ENCODE data around the gene PICK1.
"Not testable (repeated sequence)": the region's sequence is repeated elsewhere in the genome, so short reads cannot be mapped to it uniquely, and the experiment has no call there.

Gene PICK1

DNA sequence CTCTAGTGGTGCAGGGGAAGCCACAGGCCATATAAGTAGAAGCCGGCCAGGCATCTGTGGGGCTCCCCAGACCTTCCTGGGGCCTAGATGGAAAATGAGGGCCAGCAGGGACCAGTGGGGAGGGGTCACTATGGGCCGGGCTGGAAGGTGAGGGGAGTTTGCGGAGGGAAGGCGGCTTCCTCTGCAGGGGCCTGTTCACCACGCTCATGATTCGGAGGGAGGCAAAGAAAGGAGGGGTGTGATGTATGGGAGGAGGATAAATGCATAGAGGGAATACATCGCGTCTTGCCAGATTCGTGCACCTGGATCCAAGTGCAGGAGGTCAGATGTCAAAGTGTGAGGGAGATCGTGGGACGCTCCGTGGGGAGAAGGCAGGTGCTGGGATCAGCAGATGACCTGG, 19.9 kb downstream of the PICK1 start:
- DNase-seq: no peak

DNA sequence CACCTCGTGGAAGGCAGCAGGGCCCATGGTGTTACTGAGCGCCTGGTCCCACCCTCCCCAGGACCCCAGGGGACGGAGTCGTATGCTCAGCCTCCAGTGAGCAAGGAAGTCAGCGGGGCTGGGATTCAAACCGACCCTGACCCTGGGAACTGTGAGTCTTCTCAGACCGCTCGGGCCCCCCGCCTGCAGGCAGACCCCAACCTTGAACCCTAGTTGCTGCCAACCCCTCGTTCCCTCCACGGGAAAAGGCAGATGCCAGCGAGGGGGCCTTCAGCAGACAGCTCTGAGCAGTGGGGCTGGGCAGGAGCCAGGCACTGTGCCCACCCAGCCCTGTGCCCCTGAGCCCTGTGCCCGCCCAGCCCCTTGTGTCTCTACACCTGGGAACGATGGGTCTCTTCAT, 20.4 kb downstream of the PICK1 start:
- no peak for DNase-seq

DNA sequence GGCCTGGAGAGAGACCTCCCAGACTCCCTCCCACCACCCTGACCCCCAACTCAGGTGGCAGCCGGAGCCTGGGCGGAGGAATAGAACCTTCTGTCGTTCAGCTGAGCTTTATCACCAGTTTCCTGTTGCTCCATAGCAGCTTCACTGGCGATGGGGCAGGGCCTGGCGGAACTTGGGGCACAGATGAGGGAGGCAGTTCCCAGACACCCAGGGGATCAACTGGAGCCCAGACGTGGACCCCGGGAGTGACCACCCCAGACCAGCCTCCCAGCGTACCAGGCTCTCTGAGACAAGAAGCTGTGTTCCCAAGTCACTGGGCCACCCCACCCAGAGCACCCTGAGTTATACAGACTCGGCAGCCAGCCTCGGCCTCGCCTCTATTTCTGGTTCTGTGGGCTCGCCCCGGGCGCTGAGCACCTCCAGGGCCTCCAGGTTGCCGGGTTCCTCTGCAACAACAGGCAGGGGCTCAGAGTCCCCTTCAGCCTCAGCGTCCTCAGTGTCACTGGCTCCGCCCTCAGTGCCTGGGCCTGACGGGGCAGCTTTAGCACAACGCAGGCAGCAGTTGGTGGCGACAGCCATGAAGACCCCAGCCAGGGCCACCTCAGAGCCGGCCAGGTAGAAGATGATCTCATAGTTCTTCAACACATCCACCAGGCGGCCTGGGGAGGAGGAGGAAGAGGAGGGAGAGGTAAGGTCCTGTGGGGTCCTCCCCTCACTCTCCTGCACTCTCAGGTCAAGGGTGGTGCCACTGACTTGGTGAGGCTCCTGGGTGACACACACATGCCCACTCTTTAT, 21.0 kb downstream of the PICK1 start:
- no peak for DNase-seq

DNA sequence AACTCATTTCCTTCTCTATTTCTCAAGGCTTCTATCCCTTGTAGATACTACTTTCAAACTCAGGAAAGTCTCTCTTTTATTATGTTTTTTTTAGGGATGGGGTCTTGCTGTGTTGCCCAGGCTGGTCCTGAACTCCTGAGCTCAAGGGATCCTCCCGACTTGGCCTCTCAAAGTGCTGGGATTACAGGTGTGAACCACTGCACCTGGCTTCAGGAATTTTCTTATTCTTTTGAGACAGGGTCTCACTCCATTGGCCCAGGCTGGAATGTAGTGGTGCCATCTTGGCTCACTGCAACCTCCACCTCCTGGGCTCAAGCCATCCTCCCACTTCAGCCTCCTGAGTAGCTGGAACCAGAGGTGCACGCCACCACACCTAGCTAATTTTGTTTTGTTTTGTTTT, 22.0 kb downstream of the PICK1 start:
- not testable (repeated sequence) for DNase-seq

DNA sequence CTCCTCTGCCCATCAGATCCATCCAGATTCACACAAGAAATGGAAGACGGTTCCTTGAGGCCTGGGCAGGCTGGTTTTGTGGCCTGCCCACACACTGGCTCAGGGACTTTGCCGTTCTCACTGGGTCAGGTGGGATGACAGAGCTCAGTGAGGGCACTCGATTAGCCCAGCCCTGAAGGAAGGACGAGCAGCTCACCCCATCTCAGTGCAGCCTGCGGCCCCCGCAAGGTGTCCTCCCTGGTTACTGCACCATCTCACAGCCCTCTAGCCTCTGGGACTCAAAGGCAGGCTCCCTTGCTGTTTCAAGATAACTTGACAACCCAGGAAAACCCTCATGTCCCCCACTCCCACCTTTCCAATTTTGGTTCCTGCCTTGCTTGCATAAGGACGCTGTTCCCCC, 22.6 kb downstream of the PICK1 start:
- no peak for DNase-seq

DNA sequence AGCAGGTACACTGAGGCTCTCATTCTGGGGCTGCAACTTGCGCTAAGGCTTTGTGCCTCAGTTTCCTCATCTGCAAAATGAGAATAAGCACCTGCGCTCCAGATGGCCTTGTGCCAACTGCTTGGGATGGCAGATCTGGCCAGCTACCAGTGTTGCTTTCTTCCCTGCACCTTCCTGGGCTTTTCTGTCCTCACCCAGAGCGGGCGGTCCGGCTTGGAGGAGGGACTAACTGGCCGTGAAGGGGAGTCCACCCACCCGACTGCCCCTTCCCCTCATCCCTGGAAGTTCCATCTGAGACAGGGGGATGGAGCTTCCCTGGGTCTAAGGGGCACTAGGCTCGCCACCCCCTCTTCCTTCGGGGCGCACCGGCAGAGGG, 23.3 kb downstream of the PICK1 start:
- DNase-seq: no peak

DNA sequence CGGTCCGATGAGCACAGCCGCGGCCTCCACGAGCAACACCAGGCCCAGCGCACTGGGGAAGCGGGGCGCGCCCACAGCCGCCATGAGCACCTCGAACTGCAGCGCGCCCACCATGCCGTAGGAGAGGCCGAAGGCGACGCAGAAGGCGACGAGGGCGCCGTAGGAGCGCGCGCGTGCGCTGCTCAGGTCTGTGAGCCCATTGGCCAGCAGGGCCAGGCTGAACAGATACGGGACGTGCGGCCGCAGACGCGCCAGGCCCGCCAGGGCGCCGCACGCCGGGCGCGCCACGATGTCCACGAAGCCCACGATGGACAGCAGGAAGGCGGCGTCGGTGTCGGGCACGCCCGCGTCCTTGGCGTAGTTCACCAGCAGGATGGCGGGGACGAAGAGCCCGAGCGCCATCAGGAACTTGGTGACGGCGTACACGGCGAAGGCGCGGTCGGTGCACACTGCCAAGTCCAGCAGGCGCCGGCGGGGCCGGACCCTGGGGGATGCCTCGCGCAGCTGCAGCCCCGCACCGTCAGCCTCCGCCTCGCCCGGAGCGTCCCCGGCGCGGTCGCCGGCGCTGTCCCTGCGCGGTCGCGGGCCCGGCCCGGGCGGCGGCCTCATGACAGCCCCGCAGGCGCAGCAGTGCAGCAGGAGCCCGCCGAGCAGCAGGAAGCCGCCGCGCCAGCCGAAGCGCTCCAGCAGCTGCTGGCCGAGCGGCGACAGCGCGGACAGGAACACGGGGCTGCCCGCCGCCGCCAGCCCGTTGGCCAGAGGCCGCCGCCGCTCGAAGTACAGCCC, 23.8 kb downstream of the PICK1 start:
- DNase-seq: peak; percentile 45

DNA sequence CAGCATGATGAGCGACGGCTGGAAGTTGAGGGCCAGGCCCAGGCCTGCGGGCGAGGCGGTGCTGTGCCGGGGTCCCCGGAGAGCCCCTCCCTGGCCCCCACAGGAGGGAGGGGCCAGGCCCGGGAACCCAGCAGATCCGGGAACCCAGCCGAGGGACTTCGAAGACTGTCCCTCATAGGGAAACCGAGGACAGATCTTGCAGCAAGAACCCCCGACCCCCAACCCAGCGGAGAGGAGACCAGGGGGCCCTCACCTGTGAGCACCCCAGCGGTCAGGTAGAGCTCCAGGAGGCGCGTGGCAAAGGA, 24.4 kb downstream of the PICK1 start:
- no peak for DNase-seq

DNA sequence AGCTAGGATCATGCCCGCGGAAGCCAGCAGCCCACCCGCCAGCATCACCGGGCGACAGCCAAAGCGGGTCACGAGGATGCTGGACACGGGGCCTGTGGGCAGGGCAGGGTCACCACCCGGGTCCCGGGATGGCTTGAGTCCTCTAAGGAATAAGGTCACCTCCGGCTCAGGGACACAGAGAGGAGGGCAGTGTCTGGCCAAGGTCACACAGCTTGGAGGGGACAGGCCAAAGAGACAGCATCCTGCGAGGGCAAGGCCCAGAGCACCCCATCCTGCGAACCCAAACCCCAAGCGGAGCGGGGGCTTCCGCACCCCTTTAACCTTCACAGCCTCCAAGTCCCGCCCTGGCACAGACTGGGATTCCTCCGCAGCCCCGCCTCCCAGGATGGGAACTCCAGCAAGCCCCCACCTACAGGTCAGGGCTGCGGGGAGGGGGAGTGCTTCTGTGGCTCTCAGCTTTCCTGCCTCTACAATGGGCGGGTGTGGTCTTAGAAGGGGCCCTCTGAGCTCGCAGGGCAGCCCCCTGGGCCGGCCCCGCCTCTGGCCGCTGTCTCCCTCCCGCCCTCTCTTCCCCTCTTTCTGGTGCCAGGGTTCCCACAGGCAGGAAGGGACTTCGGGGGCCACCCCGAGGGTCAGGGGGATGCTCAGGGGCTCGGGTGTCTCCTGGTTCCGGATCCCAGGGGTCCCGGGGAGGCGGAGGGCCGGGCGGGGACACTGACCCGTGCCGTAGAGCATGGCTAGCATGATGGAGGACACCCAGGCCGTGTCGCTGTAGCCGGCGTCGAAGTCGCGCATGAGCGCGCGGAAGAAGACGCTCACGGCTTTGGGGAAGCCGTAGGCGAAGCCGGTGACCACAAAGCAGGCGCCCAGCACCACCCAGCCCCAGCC, 25.0 kb downstream of the PICK1 start:
- no peak for DNase-seq

DNA sequence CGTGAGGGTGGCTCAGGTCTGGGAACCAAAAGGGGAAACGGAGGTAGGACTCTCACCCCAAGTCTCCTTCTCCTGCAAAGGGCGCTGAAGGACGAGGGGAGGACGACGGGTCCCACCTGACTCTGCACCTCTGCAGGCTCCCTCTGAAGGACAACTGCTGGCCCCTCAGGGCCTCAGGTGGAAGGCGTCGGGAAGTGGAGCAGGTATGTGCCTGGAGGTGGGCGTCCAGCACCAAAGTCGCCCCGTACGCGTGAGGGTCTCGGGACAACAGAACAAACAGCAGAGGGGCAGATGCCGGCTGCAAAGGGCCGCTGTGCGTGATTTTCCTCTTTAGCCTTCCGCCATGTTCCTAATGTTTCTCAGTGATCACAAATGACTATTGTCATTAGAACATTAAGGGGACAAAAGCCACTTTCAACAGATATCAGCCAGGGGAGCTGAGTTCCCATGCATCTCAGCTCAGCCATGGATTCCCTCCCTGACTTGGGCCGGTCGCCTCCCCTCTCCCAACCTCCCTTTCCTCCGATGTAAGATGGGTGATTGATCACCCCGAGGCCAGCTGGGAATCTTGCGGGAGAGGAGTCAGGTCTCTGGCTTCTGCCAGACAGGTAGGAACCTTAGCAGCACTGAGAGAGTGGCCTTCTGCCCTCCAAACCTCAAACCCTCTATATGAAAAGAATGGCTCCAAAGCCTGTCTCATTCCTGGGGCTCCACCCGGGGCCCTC, 25.9 kb downstream of the PICK1 start:
- no peak for DNase-seq

DNA sequence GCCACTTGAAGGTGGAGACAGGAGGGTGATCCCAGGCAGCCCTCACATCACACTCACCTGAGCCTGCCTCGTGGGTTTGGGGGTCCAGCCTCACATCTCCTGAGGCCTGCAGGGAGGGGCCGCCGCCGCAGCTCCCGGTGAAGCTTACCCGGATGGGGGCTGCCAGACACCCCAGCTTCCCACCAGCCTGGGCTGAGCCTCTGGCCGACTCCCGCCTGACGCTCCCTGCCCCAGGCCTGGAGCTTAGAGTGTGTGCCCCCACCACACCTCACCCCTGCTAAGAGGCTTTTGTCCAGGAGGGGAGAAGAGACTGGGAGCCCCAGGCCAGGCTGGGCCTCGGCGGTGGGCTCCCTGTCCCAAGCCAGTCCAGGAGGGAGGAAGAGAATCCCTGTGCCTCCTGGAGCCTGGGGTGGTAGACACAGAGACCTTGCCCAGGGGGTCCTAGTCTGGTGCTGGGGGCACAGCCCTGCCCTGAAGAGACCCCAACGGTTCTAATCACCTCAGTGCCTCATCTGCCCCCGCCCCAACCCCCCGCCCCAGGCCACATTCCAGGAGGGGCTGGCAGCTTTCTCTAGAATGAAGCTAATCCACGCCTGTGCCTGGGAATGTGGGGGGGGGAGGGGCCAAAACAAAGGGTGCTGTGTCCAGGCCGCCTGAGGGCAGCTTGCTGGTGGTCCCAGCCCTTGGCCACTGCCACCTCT, 26.9 kb downstream of the PICK1 start, which contains the start of gene SLC16A8:
SLC16A8 (minus strand) TSS at position 254 of the 701 bp plus-strand sequence. CDS start 1,311 bp downstream, outside the sequence.
- DNase-seq: no peak

DNA sequence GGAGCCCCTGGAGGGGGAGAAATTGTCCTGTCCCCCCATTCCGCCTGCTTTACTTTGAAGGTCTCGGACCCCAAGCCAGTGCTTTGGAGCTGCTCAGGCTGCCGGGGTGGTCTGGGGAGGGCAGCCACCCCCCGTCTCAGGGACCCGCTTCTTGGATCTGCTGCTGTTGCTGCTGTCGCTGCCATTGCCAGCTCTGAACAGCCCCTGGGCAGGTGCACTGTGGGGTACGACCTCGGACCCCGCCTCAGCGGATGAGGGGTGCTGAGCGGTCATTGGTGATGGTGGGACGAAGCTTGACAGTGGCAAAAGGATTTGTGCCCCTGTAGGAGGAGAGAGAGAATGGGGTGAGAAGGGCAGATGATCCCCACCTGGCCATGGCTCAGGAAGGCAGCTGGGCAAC, 27.9 kb downstream of the PICK1 start:
- no peak for DNase-seq

DNA sequence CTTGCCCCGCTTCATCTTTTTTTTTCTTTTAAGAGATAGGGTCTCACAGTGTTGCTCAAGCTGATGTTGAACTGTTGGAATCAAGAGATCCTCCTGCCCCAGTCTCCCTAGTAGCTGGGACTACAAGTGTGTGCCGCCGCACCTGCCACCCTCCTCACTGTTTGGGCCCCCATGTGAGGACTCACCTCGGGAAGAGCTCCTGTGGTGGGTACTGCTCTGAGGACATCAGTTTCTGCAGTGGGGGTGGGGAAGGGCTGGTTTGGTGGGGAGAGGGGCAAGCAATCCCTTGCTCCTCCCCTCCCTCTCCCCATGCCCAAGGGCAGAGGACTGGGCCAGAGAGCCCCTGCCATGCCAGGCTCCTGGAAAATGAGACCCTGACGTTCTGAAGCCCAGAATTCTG, 28.3 kb downstream of the PICK1 start:
- DNase-seq: no peak

DNA sequence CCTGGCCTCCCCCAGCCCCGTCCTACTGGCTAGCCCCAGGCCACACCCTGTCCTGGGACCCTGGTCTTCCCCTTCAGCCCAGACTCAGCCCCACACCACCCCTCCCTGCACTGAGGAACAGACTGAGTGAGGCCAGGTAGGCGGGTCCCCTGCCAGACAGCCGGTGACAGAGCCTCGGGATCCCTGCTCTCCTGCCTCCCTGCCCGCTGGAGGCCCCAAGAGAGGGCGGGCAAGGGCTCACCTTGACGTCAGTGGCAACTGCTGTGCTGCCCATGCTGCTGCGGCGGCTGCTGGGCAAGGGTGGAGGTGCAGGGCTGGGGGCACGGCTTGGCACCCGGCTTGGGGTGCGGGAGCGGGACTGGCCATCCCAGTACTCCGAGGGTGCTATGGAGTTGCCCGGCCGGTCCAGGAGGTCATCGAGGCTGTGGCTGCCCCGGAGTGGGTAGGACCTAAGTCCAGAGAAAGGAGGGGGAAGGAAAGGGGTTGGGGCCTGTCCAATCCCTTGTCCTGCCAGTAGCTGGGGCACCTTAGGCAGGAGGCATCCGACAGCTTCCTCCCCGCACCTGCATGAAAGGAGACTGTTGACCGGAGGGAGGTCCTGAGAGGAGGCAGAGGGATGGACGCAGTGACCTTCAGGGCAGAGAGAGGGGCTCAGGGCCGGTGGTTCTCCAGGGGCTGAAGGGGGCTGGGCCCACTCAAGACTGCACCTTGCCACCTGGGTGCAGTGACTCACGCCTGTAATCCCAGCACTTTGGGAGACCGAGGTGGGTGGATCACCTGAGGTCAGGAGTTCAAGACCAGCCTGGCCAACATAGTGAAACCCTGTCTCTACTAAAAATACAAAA, 29.0 kb downstream of the PICK1 start:
- DNase-seq: no peak

DNA sequence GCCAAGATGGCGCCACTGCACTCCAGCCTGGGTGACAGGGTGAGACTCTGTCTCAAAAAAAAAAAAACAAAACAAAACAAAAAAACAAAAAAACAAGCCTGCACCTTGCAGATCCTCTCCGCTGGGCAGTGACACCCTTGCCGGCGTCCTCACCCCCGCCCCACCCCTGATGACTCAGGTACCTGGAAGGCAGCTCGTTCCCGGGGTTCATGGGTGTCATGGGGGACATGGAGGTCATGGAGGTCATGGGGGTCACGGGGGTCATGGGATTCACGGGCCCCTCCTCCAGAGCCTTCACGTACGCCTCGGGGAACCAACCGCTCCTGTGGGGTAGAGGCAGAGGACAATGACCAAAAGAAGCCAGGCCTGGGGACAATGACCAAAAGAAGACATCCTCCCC, 29.7 kb downstream of the PICK1 start:
- no peak for DNase-seq

DNA sequence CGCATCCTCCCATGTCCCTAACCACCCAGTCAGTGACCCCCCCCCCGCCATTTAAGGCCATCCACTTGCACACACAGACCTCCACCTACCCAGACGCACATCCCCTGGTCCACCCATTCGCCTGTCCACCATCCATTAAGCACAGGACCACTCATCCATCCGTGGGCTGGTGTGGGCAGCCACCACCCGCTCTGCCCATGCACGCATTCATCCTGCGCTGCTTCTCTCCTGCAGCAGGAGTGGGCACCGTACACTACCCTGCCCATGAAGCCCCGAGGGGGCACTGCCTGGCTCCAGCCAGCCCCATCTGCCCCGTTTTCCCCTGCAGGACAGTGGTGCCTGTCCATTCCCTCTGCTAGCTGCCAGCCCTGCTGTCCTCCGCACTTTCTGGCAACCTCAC, 30.7 kb downstream of the PICK1 start:
- no peak for DNase-seq

DNA sequence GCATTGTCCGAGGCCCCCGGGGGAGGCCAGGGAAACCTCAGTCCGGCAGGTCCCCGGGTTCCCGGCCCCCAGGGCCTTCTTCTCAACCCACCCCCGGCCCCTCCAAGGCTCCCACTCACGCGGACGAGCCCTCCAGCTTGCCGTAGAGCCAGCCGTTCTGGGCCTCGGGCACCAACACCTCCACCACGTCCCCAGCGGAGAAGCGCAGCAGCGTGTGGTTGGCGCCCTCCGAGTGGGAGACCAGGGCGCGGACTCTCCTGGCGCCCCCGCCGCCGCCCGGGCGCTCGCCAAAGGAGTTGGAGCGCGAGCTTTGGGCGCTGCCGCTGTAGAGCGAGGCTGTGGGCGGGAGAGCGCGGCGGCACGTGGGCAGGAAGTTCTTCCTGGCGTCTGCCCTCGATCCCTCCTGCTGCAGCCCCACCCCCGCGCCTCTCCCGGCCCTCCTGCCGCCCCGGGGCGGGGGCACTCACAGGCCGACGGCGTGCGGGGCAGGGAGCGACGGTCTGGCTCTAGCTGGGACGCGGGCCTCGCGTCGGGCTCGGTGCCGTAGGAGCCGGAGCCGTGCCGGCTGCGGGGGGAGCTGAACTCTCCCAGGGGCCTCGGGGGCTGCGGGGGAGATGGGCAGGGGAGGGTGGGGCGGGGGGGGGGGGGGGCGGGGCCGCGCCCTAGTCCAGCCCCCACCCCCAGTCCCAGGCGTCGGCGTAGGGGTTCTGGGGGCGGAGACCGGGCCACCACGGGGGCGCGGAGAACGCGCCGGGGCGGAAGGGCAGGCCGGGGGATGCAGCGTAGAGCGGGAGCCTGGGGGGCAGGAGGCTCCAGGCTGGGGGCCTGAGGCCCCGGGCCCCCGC, 31.6 kb downstream of the PICK1 start:
- no peak for DNase-seq

DNA sequence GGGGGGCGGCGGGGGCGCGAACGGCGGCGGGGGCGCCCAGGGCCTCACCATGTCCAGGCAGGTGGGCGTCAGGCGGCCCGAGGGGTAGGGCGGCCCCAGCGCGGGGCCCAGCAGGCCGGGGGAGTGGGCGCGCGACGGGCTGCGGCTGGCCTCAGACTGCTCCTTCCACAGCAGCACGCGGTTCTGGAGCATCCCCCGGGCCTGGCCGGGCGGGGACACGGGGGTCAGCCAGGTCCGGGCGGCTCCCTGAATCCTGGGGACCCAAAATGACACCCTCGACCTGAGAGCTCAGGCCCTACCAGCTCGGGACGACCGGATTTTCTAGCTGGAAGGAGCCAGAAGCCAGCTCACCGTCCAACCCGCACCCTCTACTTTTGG, 32.3 kb downstream of the PICK1 start:
- no peak for DNase-seq

DNA sequence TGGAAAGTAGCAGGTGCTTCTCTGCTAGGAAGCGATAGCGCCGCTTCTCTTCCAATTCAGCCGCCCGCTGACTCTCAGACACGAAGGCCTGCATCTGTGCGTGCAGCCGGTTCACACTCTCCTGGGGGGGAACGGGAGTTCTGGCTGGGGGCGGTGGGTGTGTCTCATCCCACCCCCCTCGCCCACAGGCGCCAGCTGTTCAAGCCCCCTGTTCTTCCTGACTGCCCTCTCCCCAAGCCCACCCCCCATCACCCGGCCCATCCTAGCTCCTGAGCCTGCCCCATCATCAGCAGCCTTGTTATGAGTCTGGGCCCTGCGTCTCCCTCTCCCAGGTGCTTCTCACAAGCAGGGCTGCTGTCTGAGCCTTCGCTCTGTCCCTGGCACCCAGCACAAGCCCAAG, 39.9 kb downstream of the PICK1 start:
- DNase-seq: no peak

All from NCI-H1105 treated with DMSO at 0.1 percent for 48 hours (cell line).